GM12892 (cell line): ENCODE data around the gene PTGES3.

Experiments
- POLR2A ChIP-seq: IDR thresholded peaks from 2 replicates; pipeline ENCODE4 v1.6.1; 2011; ENCODE audit warnings: low read depth, low read length, control low read depth
- POLR2AphosphoS5 ChIP-seq: IDR thresholded peaks from 2 replicates; pipeline ENCODE4 v1.6.1; 2011; ENCODE audit warnings: low read depth, low read length, control low read depth
- TAF1 ChIP-seq: IDR thresholded peaks from 2 replicates; pipeline ENCODE4 v1.6.1; 2011; ENCODE audit warnings: low read depth, mild to moderate bottlenecking, control low read depth, low read length, borderline replicate concordance

DNA sequence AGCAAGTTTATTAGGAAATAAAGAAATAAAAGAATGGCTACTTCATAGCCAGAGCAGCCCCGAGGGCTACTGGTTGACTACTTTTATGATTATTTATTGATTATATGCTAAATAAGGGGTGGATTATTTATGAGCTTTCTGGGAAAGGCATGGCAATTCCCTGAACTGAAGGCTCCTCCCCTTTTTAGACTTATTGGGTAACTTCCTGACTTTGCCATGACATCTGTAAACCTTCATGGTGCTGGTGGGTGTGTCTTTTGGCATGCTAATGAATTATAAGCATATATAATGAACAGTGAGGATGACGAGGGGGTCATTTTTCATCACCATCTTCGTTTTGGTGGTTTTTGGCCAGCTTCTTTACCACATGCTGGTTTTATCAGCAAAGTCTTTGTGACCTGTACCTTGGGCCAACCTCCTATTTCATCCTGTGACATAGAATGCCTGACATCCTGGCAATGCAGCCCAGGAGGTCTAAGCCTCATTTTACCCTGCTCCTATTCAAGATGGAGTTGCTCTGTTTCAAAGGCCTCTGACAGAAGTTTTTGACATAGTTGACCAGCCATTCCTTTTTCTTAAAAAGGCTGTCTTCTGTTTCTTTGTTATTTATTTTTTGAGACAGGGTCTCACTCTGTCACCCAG, 11.1 kb upstream of the PTGES3 start:
- TF ChIP-seq POLR2AphosphoS5 (no peak), POLR2A (no peak), TAF1 (no peak)
